H1 (cell line): ENCODE data around the gene CLPTM1L. TPM values are rescaled to one million over a fixed set of nuclear protein-coding genes. Genes with fewer than 3 reads are reported as not detected.
"Not testable (repeated sequence)": the region's sequence is repeated elsewhere in the genome, so short reads cannot be mapped to it uniquely, and the experiment has no call there.

ENCODE experiments used
- CTCF ChIA-PET: fragments of 300-600 bp; sonication (Branson Sonifier 250); formaldehyde crosslinking; loops from one replicate; lab custom pipeline; 2021; ENCODE audit not compliant: partially characterized antibody; lab: Charles Lee
- POLR2A ChIA-PET: fragments of 300-600 bp; sonication (Branson Sonifier 250); formaldehyde crosslinking; loops from one replicate; lab custom pipeline; 2021; ENCODE audit warnings: inconsistent platforms; ENCODE audit not compliant: partially characterized antibody; lab: Charles Lee
- DNase-seq, 2 experiments: peaks; one replicate each; pipeline versions ENCODE4 v3.0.0 to v3.0.0-alpha.2; 2010 to 2022; ENCODE audit warnings: low spot score in 2 of 2, low read depth in 1 of 2, mixed read lengths in 1 of 2
- FAIRE-seq: peaks from 2 replicates; lab custom pipeline; 2011; peaks lifted over from hg19 to GRCh38; lab: Jason Lieb, UNC
- H2AFZ ChIP-seq: 2 replicates; pipeline ENCODE4 v1.8.1; 2012; ENCODE audit warnings: low read length, inconsistent platforms
- H2AK5ac ChIP-seq: 2 replicates; pipeline ENCODE4 v1.6.1; 2013; ENCODE audit warnings: low read depth, low read length
- H2BK120ac ChIP-seq: replicated peaks from 2 replicates; pipeline ENCODE3; 2013; ENCODE audit warnings: low read depth, low read length, inconsistent platforms
- H2BK12ac ChIP-seq: 2 replicates; pipeline ENCODE4 v1.6.1; 2013; ENCODE audit warnings: low read depth, low read length
- H2BK15ac ChIP-seq: 2 replicates; pipeline ENCODE4 v1.6.1; 2013; ENCODE audit warnings: low read length
- H2BK20ac ChIP-seq: 2 replicates; pipeline ENCODE4 v1.6.1; 2013; ENCODE audit warnings: low read length
- H2BK5ac ChIP-seq: 2 replicates; pipeline ENCODE4 v1.6.1; 2013; ENCODE audit warnings: low read depth, low read length
- H3K14ac ChIP-seq: 2 replicates; pipeline ENCODE4 v1.6.1; 2013; ENCODE audit warnings: inconsistent platforms; ENCODE audit not compliant: insufficient read length
- H3K18ac ChIP-seq: 2 replicates; pipeline ENCODE4 v1.6.1; 2013; ENCODE audit warnings: low read length; ENCODE audit errors: extremely low read depth
- H3K23ac ChIP-seq: 2 replicates; pipeline ENCODE4 v1.6.1; 2013; ENCODE audit warnings: inconsistent platforms; ENCODE audit not compliant: insufficient read length
- H3K23me2 ChIP-seq: 2 replicates; pipeline ENCODE4 v1.6.1; 2013; ENCODE audit warnings: low read depth, low read length
- H3K27ac ChIP-seq: 2 replicates; pipeline ENCODE4 v1.6.1; 2011; ENCODE audit warnings: low read depth, low read length, inconsistent platforms
- H3K27me3 ChIP-seq, 4 experiments: replicated peaks in 1 of 4; 1 replicate in 1 of 4; 2 replicates in 3 of 4; pipeline versions ENCODE4 v1.6.1 to v1.8.1; 2011 to 2013; ENCODE audit warnings: low read length in 3 of 4, mild to moderate bottlenecking in 3 of 4, inconsistent platforms in 2 of 4, mixed read lengths in 2 of 4, moderate library complexity in 1 of 4; ENCODE audit not compliant: control insufficient read depth in 3 of 4, insufficient read depth in 3 of 4; ENCODE audit errors: extremely low read depth in 1 of 4
- H3K36me3 ChIP-seq, 4 experiments: 2 replicates each; pipeline versions ENCODE4 v1.6.1 to v1.8.1; 2011 to 2013; ENCODE audit warnings: mild to moderate bottlenecking in 4 of 4, low read length in 3 of 4, moderate library complexity in 2 of 4, control low read depth in 1 of 4, inconsistent platforms in 1 of 4; ENCODE audit not compliant: insufficient read depth in 4 of 4, control insufficient read depth in 2 of 4
- H3K4ac ChIP-seq: replicated peaks from 2 replicates; pipeline ENCODE3; 2013; ENCODE audit warnings: low read length, low read depth, mixed read lengths, inconsistent platforms; ENCODE audit not compliant: insufficient read length
- H3K4me1 ChIP-seq, 4 experiments: replicated peaks in 1 of 4; 1 replicate in 1 of 4; 2 replicates in 3 of 4; pipeline versions ENCODE4 v1.6.1 to v1.8.1; 2011 to 2013; ENCODE audit warnings: low read length in 3 of 4, inconsistent platforms in 2 of 4, mixed read lengths in 1 of 4; ENCODE audit not compliant: insufficient read depth in 4 of 4, control insufficient read depth in 3 of 4
- H3K4me2 ChIP-seq, 2 experiments: 2 replicates each; pipeline versions ENCODE4 v1.6.1 to v1.8.1; 2011 to 2013; ENCODE audit warnings: low read depth in 2 of 2, low read length in 2 of 2, control low read depth in 1 of 2, inconsistent platforms in 1 of 2, mild to moderate bottlenecking in 1 of 2; ENCODE audit not compliant: insufficient read depth in 1 of 2
- H3K4me3 ChIP-seq, 4 experiments: fragments of 200-600, 300-600 bp in 1 of 4; sonication (generic), shearing (Covaris generic), sonication (Bioruptor Twin) in 1 of 4; 2 replicates each; pipeline versions ENCODE4 v1.5.1 to v1.8.1; 2011 to 2016; ENCODE audit warnings: low read length in 4 of 4, low read depth in 3 of 4, control low read depth in 2 of 4, inconsistent platforms in 2 of 4, mild to moderate bottlenecking in 2 of 4, mixed read lengths in 1 of 4, moderate library complexity in 1 of 4; ENCODE audit not compliant: insufficient read depth in 2 of 4; ENCODE audit errors: extremely low read depth in 1 of 4
- H3K56ac ChIP-seq: replicated peaks from 2 replicates; pipeline ENCODE3; 2013; ENCODE audit warnings: low read depth, mild to moderate bottlenecking, mixed read lengths, low read length, inconsistent platforms; ENCODE audit not compliant: insufficient read length
- H3K79me1 ChIP-seq: 2 replicates; pipeline ENCODE4 v1.6.1; 2013; ENCODE audit warnings: low read depth, low read length, control low read depth
- H3K79me2 ChIP-seq, 2 experiments: 2 replicates each; pipeline versions ENCODE4 v1.6.1 to v1.8.1; 2012 to 2013; ENCODE audit warnings: low read length in 2 of 2, mild to moderate bottlenecking in 2 of 2, inconsistent platforms in 1 of 2; ENCODE audit not compliant: insufficient read depth in 2 of 2, control insufficient read depth in 1 of 2
- H3K9ac ChIP-seq, 4 experiments: replicated peaks in 1 of 4; 1 replicate in 1 of 4; 2 replicates in 3 of 4; pipeline versions ENCODE4 v1.6.1 to v1.8.1; 2011 to 2013; ENCODE audit warnings: low read depth in 3 of 4, low read length in 3 of 4, control low read depth in 2 of 4, mild to moderate bottlenecking in 2 of 4, moderate library complexity in 2 of 4, inconsistent platforms in 1 of 4; ENCODE audit errors: extremely low read depth in 1 of 4
- H3K9me3 ChIP-seq, 2 experiments: 2 replicates each; pipeline versions ENCODE4 v1.6.1 to v1.8.1; 2012 to 2013; ENCODE audit warnings: mild to moderate bottlenecking in 2 of 2, moderate library complexity in 2 of 2, control low read depth in 1 of 2, inconsistent platforms in 1 of 2, low read depth in 1 of 2, low read length in 1 of 2, mixed read lengths in 1 of 2; ENCODE audit not compliant: insufficient read depth in 2 of 2
- H4K20me1 ChIP-seq, 2 experiments: replicated peaks in 1 of 2; 2 replicates each; pipeline versions ENCODE3 to v1.8.1; 2011 to 2013; ENCODE audit warnings: inconsistent platforms in 2 of 2, low read length in 2 of 2, mild to moderate bottlenecking in 1 of 2; ENCODE audit not compliant: insufficient read depth in 2 of 2, control insufficient read depth in 1 of 2
- H4K5ac ChIP-seq: 2 replicates; pipeline ENCODE4 v1.6.1; 2013; ENCODE audit warnings: low read length, low read depth, mixed read lengths, inconsistent platforms; ENCODE audit not compliant: insufficient read length
- H4K8ac ChIP-seq: 2 replicates; pipeline ENCODE4 v1.8.0; 2013; ENCODE audit warnings: mild to moderate bottlenecking, moderate library complexity, low read length, inconsistent platforms; ENCODE audit not compliant: insufficient read depth; ENCODE audit errors: extremely low read depth
- H4K91ac ChIP-seq: replicated peaks from 2 replicates; pipeline ENCODE3; 2013; ENCODE audit warnings: low read length, mixed read lengths, inconsistent platforms; ENCODE audit not compliant: insufficient read length
- WGBS, 2 experiments: shearing (Covaris generic) in 1 of 2; methylation state at CpG; one replicate each; pipeline versions ENCODE4 v1.1.6 to v1.1.7; 2013 to 2015; ENCODE audit warnings: low lambda C conversion rate in 2 of 2, mixed read lengths in 2 of 2, inconsistent platforms in 1 of 2, low coverage in 1 of 2, missing lambda C conversion rate in 1 of 2; ENCODE audit not compliant: insufficient replicate concordance in 2 of 2, insufficient coverage in 1 of 2, insufficient read length in 1 of 2; ENCODE audit errors: extremely low coverage in 1 of 2, missing lambda C conversion rate in 1 of 2; 5-methylcytosine and 5-hydroxymethylcytosine counted together
- polyA plus RNA-seq, 7 experiments: library from polyadenylated mRNA; depleted of rRNA in 3 of 7; stranded (reverse) in 5 of 7; unstranded in 2 of 7; fragments of >200 nt in 5 of 7; fragments of 200-250 nt in 2 of 7; gene quantifications; 1 replicate in 5 of 7; 2 replicates in 1 of 7; 4 replicates in 1 of 7; pipeline versions ENCODE4 v1.2.1 to v1.2.3, GENCODE V29; 2011 to 2013; ENCODE audit warnings: missing spikeins in 2 of 7, mixed read lengths in 2 of 7
- total RNA-seq: library from RNA; stranded (reverse); fragmentation: NEBNext Ultra II Directional; extraction: Animal tissue kit (Norgen Biotek cat#: 25700); gene quantifications from 2 replicates; pipeline ENCODE4 v1.2.1, GENCODE V29; 2021

The CLPTM1L gene
- total and polyA plus RNA-seq, 2 of the 8 experiments (the other 6 are each of a cell fraction or from before 2014, with no cell fraction given): 102 to 119 TPM

- FAIRE-seq, H2BK15ac ChIP-seq, H2BK120ac ChIP-seq, H3K56ac ChIP-seq, H2BK12ac ChIP-seq, H3K14ac ChIP-seq, H4K20me1 ChIP-seq, H3K23ac ChIP-seq, H3K27me3 ChIP-seq, H2AFZ ChIP-seq, H3K4ac ChIP-seq, H2BK20ac ChIP-seq, H4K91ac ChIP-seq, H3K4me3 ChIP-seq, H3K4me1 ChIP-seq, H2AK5ac ChIP-seq, H3K36me3 ChIP-seq, H3K79me1 ChIP-seq, H3K23me2 ChIP-seq, DNase-seq, H4K8ac ChIP-seq, H2BK5ac ChIP-seq, H4K5ac ChIP-seq, H3K18ac ChIP-seq, H3K9ac ChIP-seq, H3K4me2 ChIP-seq, POLR2A ChIA-PET, H3K79me2 ChIP-seq, H3K27ac ChIP-seq, H3K9me3 ChIP-seq: not testable (repeated sequence)
- CTCF ChIA-PET: interaction anchor here (1.3 to 2.9 kb wide), 3 partner anchors 8 to 37 kb away, joined by 3 to 15 read pairs (median 5); no protein-coding TSS in a partner anchor
- whole genome bisulfite sequencing, 2 experiments: 96% methylated on average over 4 of the region's 4 CpGs; no CpG with 5 or more reads in 1 of the 2 experiments
Measured at GRCh38 chr5:1371972-1372342, 27.1 kb upstream of the CLPTM1L start.
